ENCODE results near the gene TTC4.

DNA sequence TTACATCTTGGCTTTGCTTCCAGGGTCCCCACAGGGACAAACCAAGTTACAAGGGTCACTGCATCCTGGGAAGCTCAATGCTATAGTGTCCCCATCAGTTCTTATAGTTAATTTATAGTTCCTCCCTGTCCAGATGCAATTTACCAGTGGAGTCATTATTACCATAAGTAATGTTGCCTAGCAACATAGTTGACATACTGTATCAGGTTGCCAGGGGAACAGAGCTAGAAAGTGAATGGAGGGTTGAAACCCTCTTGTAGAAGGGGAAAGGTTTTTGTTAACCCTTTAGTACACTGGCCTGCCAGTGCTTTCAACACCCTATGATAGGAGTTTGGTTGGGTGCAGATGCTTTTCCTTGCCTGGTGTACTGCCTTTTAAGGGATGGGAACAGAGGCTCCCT lies 34.3 kb upstream of the TTC4 start:
- TF ChIP-seq GATA2 (IDR thresholded peaks at IDR 0.05; ENCODE audit: low read depth, low read length) (no peak), GATA3 (IDR thresholded peaks at IDR 0.05; ENCODE audit: low read depth, low read length) (no peak)
